Stimulated activated CD8-positive, alpha-beta memory T cell treated with anti-CD3 and anti-CD28 coated beads, Interleukin-2, amount 100 ng/mL, for 1 hour (primary cell): Measurements from ENCODE around the gene GDF2.

Experiments used
- DNase-seq, 2 donors: peaks; one replicate each; pipeline ENCODE4 v3.0.0-alpha.2; 2020; ENCODE audit warnings: low read depth in 2 of 2

GDF2 gene

GRCh38 chr10:47311932-47312662 lies 10.2 kb upstream of the GDF2 start:
- peak; percentile 53 to 68 for DNase-seq

GRCh38 chr10:47312663-47312995 lies 9.6 kb upstream of the GDF2 start:
- DNase-seq = no peak

DNA sequence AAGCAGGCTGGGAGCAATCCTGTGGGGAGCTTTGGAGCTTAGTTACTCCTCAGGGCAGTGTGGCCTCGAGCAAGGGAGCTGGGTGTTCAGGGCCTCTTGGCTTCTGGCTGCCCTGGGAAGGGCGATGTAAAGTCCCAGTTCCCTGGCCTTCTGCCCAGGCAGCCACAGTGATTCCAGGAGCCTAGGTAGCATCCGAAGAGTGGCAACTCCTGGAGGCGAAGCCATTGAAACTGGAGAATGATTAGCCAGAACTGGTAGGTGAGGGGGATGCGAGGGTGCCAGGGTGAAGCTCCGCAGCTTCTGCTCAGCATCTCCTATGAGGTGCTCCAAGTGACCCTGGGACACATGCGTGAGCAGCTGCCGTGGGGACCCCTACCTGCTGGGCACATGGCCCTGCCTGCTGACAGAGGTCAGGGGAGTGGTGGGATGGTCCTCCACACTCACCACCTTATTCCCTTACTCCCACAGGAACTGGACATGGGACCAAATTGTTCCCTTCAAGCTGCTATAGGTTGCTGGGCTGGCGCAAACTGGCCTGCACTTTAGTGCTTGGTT lies 7.8 kb upstream of the GDF2 start:
- DNase-seq = no peak

- no peak for DNase-seq
Observed at GRCh38 chr10:47315421-47315820, 6.8 kb upstream of the GDF2 start.

DNA sequence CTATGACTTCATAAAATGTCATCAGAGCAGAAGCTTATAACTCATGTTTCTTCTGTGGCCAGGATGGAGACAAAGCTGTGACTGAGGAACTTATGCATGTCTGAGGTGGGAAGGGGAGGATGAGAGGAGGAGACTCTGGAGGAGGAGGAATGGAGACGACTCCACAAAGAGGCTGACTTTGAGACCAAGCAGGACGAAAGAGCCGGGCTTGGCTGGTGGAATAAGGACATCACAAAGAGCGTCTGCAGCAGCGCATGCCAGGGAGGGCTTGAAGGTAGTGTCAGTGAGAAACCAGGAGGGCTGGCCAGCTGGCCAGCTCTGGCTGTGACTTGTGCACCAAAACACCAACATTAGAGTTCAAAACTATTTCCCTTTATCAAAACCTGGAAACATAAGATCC lies 6.1 kb upstream of the GDF2 start:
- no peak for DNase-seq

DNA sequence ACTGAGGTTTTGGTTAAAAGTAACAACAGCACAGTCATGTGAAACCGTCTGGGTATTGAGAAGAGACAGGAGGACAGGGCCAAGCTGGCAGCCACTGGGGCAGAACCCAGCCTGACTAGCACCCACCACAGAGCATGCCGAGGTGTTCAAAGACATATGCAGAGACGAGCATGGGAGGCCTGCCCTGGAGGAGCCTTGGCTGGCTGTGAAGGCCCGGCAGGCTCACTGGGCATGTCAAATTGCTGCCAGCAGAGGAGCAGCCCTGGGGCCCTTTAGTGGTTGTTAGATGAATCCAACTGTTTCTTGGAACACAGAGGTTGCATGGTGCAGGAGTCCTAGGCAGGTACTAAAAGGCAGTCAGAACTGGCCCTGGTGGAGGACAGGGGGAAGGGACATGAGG lies 5.0 kb upstream of the GDF2 start:
- no peak for DNase-seq

DNA sequence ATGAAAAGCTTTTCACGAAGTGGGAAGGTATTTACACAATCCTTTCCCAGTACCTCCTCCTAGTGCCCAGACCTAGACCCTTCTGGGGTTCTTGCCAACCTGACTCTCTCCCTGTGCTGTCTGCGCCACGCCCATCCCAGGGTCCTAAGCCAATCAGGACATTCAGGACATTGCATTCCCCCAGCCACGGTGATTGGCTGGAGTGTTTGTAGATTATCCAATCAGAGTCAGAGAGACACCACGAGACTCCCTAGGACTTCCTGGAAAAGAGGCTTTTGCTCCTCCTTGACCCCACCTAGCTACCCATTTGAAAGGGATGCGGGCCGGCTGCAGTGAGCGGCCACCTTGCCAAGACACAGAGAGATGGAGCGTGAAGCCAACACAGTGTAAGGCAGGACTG lies 3.5 kb upstream of the GDF2 start:
- no peak for DNase-seq

- DNase-seq = no peak
Observed at GRCh38 chr10:47319784-47320183, 2.5 kb upstream of the GDF2 start.

GRCh38 chr10:47320812-47321211 lies 1.4 kb upstream of the GDF2 start:
- no peak for DNase-seq

DNA sequence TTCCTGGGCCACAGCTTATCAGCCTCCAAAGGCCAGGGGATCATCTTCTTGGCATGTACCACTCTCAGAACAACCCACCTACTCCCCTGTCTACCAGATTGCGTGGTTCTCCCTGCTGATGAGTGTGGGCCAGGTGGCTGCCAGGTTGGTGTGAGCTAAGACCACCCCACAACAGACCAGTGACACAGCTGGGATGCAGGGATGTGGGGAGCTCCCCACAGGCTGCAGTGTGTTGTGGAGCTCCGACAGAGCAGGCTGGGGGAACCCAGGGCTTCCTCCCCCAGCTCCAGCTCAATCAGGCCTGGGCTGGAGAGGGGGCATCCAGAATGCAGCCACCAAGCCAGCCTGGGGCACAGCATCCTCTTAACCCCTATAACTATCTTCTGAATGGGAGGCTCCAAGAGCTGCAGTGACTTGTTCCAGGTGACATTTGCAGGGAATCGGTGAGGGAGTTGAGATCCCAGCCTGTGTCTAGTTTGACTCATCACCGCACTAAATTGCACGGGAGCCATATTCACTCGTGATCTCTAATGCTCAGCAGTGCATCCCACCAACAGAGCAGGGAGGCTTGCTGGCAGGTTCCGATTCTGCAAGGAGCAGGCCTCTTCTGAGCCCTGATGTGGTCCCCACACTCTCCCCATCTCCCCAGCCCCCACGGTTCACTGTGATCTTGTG lies 596 bp upstream of the GDF2 start:
- DNase-seq = no peak

- no peak for DNase-seq
Observed at GRCh38 chr10:47323087-47323486, 833 bp downstream of the GDF2 start.

DNA sequence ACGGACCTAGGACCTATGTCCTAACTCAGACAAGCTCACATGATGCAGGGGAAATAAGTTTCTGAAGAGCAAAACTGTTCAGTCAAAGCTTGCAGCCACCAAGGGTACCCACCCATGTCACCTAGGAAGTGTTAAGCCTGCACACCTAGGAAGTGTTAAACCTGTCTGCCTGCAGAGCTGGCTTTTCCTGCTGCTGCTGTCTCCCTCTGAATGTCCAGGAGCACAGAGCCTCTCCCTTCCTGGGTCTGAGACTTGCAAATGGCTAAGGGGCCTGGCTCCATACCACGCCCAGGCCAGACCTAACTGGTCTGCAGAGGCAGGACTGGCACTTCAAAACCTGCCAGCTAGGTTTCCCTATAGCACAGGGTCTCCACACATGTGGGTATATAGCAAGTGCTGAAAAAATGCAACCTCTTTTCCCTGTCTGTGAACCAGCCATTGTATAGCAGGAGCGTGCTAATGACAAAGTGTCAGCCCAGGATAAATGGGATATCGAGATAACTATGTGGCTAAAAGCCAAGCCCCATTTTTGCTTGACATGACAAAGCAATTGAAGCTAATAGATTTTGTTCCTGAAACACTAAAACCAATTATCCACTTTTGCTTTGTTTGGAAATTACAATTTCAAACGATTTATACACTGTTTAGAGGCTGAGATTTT lies 1.5 kb downstream of the GDF2 start:
- no peak for DNase-seq

- DNase-seq = no peak
Observed at GRCh38 chr10:47325303-47326291, 3.3 kb downstream of the GDF2 start.

DNA sequence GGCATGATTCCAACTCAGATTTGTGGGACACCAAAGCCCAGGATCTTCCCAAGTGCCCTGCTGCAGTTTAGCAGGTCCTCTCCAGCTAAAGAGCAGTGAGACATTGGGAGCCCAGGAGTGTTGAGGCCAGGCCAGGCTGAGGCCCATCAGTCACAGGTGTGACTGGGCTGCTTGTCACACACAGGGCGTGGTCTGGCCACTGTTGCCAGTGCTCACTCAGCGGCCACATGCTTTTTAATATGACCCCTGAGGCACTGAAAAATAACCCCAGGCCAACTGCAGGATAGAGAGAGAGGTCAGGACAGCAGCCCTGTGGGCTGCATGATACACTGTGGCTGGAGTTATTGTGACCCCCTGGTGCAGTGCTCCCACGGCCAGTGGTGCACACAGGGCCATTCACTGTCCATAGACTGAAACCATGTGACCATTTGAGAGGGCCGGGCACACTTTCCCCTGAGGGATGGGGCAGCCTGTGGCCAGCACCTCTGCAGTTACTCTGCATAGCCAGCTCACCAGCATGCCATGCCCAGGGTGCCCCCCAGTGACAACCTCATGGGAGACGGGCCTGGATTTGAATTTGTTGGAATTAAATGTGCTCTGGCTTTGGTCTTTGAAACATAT lies 4.2 kb downstream of the GDF2 start:
- DNase-seq = no peak

- DNase-seq = no peak
Observed at GRCh38 chr10:47326927-47327330, 4.7 kb downstream of the GDF2 start.

DNA sequence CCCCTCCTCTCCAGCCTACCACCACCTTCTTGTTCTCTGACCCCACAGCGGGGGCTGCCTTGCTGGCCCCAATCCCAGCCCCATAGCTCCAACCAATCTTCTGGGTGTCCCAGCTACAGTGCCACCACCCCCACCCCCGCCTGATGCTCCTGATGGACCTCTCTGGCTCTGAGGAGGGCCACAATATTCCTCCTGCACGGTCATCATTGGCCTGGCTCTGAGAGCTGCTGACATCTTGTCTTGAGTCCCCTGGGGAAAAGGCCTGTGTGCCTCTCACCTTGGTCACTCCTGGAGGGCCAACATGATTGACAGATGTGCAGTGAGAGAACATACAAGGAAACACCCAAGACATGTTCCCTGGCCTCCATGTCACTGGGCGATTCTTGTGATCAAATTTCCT lies 7.6 kb downstream of the GDF2 start:
- no peak for DNase-seq

DNA sequence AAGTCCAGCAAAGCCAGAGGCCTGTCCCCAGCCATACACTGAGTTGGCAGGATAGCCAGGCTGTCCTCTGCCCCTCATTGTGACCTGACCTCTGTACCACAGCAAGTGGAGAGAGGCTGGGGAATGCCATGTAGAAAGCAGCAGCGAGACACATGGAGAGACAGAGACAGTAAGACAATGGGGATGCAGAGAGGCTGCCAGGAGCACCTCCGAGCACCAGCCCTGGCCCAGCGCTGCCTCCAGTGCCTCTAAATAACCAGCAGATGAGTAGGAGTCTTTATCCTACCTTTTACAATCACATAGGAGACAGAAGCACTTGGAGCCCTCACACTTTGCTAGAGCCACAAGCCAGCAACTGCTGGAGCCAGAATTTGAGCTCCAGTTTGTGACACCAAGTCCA lies 8.1 kb downstream of the GDF2 start:
- no peak for DNase-seq

DNA sequence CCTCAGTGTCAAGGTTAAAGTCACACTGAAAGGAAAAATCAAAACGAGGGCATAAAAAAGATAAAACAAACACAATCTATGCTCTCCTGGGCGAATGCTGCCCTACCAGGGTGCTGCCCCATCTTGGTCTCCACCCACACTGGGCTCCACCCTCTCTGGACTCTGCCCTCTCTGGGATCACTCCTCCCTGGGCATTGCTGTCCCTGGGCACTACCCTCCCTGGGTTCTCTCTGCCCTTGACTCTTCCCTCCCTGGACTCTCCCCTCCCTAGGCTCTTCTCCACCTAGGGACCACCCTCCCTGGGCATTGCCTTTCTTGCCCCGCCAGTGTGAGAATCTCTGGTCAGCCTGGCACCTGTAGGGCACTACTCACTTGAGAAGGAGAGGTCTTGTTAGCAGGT lies 8.6 kb downstream of the GDF2 start:
- no peak for DNase-seq

- no peak for DNase-seq
Observed at GRCh38 chr10:47331491-47331890, 9.2 kb downstream of the GDF2 start.

DNA sequence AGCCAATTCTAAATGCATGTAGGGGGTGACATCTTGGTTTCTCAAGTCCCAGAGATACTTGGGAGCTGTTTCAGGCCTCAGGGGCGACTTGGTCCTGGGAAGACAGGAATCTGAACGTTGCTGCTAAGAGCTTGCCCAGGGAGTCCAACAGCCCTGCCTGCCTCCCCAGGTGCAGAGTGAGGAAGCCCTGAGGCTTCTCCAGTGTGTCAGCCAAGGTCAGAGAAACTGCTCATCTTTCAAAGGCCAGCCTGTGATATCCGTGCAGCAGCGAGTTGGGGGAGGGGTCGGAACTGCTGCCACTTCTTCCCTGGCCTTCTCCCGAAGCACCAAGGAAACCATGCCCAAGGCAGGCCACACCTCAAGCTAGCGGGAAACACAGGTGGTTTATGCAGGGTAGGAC lies 9.7 kb downstream of the GDF2 start:
- DNase-seq = no peak

DNA sequence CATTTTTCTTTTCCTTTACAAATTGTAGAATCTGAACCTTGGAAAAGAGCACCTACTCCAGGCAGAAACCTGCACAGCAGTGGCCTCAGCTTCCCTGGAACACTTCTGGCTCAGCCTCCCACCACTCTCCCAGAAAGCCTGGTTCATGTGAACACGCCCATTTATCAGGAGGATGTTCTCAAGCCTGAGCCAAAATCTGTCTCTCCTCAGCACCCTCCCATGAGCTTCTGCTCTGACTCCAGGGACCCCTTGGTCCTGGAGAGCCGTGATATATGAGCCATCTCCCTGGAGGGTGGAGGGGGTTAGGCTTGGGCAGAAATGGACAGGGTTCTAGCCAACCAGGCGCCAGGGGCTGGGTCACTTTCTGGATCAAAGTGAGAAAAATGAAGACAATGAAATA lies 10.1 kb downstream of the GDF2 start:
- no peak for DNase-seq
